Colon (tissue), 2 donors: Measurements from ENCODE around the gene GPR3.

ENCODE experiments used
- FAIRE-seq: peaks from 2 replicates; lab custom pipeline; 2012; peaks lifted over from hg19 to GRCh38; lab: Jason Lieb, UNC
- donor health status: control.
- donor health status: control.

GPR3 gene

DNA sequence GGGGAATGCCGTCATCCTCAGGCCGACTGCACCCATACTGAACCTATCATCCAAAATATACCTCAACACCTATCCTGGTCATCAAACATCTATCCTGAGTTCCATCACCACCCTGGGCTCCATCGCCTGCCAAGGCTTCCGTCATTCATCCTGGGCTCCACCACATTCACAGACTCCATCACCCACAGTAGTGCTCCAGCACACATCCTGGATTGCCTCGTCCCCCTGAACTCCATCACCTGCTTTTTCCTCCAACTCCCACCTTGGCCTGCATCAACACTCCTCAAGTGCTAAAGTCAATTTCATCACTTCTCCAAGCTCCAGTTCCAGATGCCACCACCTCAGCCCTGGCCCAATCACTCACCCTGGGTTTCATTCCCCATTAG is 33.5 kb upstream of the GPR3 start:
- no peak for FAIRE-seq

GRCh38 chr1:27359822-27360158 is 32.6 kb upstream of the GPR3 start:
- no peak for FAIRE-seq

DNA sequence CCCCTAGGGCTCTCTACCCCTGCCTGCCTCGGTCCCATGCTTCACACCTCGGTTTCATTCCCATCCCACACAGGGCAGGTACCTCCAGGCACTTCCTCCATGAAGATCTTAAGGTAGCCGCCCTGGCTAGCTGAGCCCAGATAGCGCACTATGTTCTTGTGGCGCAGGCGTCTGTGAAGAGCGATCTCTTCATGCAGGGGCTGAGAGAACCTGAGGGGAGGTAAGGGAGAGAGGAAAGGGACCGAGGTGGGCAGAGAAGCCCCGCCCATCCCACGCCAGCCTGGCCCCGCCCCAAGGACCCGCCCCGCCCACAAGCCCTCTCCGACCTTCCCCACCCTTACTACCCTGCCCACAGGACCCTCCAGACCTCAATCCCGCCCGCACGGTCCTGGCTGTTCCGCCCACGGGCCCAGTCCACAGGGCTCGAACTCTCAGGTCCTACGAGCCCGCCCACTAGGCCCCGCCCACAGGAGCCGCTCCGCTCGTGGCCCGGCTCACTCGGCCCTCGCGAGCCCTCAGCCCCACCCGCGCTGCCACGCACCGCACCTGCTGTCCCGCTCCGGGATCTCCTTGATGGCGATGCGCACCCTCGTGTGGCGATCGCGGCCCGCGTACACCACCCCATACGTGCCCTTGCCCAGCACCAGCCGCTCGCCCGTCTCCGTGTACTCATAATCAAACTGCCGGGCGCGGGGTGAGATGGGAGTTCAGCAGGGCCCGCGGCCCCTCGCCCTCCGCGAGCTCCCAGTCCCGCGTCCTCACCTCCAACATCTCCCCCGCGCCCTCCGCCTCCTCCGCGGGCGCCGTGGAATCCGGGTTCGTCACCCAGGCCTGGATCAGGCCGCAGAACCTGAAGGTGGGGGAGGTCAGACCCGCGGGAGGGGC is 32.0 kb upstream of the GPR3 start:
- FAIRE-seq = no peak

- no peak for FAIRE-seq
These were observed 31.4 kb upstream of the GPR3 start for GRCh38 chr1:27361044-27361402.

DNA sequence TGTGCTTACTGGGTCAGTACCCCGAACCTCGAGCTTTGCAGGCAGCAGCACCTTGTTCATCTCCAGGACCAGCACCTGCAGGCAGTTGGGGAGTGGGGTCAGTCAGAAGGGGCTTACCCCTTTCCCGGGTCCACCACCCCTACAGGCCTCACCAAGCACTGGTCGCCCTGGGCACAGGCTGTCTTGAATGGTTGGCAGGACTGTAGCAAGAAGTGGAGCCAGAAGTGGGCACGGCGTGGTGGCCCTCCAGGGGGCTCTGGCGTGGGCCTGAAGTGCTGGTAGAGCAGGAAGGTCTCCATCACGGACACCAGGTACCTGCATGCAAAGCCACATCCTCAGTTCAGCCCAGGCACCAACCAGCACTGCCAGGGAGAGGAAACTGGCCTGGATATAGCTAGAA is 30.9 kb upstream of the GPR3 start:
- FAIRE-seq = no peak

GRCh38 chr1:27363766-27364695 is 28.4 kb upstream of the GPR3 start:
- no peak for FAIRE-seq

- FAIRE-seq = no peak
These were observed 27.6 kb upstream of the GPR3 start for GRCh38 chr1:27364696-27365371.

DNA sequence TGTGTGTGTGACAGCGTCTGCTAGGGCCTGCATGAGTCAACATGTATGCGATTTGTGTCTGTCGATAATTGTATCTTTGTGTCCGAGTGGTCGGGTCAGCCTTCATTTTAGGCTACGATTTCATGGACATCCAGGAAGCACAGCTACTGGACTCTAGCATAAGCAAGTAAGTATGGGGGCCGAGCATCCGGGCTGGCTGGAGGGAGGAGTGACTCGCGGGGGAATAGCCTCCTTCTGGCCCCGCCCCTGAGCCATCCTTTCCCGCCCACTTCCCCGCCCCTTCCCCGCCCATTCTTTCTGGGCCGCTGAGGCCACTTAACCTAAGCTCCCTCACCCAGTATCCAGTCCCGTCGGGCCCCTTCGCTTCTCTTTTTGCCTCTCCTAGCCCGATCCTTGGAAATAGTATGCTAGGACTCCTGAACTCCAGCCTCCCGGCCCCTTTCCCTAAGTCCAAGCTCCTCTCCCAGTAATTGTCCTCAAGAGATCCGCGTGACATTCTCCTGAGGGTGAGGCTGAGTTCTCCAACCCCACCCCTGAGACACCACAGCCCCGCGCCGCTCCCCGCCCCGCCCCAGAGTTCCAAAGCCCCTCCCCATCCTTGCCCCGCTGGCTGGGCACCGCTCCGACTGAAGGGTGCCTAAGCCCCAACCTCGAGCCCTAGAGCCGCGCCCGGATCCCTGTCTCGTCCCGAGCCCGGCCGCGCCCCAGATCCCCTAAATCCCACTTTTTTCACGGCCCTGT is 26.9 kb upstream of the GPR3 start:
- FAIRE-seq = no peak

GRCh38 chr1:27366113-27366410 is 26.4 kb upstream of the GPR3 start:
- no peak for FAIRE-seq

GRCh38 chr1:27366411-27367159 is 25.8 kb upstream of the GPR3 start, which contains the start of gene MAP3K6:
MAP3K6 (minus strand) TSS chr1:27366961; CDS start chr1:27366597, 364 bp downstream.
- FAIRE-seq = no peak

- no peak for FAIRE-seq
These were observed 25.2 kb upstream of the GPR3 start for GRCh38 chr1:27367160-27367650.

GRCh38 chr1:27368869-27369582 is 23.4 kb upstream of the GPR3 start:
- no peak for FAIRE-seq

DNA sequence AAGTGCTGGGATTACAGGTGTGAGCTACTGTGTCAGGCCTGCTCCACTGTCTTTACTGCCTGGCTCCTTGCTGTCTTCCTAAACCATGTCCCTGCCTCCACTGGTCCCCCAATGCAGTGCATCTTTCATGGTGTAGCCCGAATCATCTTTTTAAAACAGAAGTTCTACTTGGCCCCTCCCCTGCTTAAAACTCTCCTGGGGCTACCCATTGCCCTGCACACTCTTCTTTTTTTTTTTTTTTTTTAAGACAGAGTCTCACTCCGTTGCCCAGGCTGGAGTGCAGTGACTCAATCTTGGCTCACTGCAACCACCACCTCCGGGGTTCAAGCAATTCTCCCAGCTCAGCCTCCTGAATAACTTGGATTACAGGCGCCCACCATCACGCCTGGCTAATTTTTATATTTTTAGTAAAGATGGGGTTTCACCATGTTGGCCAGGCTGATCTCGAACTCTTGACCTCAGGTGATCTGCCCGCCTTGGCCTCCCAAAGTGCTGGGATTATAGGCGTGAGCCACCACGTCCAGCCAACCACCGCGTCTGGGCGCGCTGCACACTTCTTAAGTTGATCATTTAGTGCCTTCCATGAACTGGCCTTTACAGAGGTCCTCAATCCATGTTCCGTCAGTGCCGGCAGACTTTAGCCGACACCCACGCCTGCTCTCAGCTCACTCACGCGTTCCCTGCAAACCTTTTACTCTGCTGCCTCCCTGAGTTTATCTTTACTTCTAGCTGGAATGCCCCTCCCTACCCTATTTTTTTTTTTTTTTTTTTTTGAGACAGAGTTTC is 20.2 kb upstream of the GPR3 start:
- no peak for FAIRE-seq

DNA sequence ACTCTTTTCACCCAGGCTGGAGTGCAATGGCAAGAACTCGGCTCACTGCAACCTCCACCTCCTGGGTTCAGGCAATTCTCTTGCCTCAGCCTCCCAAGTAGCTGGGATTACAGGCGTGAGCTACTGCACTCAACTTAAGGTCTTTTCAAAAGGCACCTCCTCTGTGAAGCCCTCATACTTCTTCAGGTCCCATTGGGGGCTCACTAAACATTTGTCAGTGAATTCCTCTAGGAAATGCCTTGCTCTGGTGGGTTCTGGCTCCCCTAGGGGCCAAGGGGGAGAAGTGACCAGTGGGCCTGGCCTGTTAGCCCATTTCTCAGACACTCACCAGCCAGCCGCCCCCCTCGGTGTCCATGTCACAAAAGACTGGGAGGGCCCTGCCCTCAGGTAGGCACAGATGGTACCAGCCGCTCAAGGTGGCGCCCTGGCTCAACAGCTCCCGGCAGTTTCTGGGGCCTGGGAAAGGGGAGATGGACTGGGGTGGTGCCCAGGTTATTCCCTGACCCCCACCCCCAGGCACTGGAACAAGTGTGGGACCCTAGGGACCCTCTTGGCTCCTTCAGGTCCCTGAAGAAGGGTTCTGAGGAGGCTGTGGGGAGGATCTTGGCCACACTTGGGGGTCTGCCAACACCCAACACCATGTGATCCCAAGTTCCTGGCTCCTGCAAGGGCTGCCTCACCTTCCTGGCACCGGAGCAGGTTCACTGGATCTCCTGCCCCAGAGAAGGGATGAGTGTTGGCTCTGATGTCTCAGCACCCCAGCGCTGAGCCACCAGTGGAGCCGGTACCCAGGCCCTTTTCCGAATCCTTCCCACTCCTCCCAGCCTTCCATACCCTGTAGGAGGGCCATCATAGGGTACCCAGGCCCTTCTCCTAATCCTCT is 19.4 kb upstream of the GPR3 start:
- no peak for FAIRE-seq

DNA sequence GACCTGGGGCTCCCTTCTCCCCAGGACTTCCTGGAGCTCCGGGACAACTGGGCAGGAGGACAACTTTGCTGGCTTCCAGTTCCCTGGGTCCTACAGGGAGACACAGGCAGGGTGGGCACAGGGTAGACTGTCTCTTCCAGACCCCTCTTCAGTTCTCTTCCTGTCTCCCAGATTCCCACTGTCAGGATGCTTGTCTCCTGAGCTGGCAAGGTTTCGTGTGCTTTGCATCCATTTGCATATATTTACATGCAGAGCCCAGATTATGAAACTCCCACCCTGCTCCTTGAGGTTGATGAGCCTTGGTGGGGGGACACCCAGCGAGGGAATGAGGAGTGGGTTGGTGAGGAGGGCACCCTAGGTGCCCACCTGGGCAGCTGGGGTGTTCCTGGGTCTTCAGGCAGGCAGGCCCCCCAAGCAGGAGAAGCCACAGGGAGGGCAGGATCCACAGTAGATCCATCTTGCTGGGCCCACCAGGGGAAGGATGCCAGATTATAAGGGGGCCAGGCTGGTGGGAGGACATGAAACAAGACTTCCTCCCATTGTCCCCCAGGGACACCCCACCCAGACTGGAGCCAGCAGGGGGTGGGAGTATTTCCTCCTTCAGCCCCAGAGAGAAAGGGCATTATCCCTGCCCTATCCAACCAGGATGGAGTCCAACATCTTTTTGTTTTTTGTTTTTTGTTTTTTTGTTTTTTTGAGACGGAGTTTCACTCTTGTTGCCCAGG is 17.9 kb upstream of the GPR3 start, which contains the start of gene FCN3:
FCN3 (minus strand) TSS at position 463 of the 725 bp plus-strand sequence; CDS start at position 457, 6 bp downstream.
- no peak for FAIRE-seq

- no peak for FAIRE-seq
These were observed 14.5 kb upstream of the GPR3 start for GRCh38 chr1:27377760-27378495.

GRCh38 chr1:27379564-27380122 is 12.8 kb upstream of the GPR3 start:
- no peak for FAIRE-seq
